Right renal pelvis (tissue), 4 donors: ENCODE data around the gene SLC41A3. TPM values are rescaled to one million over a fixed set of nuclear protein-coding genes. Genes with fewer than 3 reads are reported as not detected.
"Not testable (repeated sequence)": the region's sequence is repeated elsewhere in the genome, so short reads cannot be mapped to it uniquely, and the experiment has no call there.

Experiments
- DNase-seq, 4 donors: peaks; one replicate each; pipeline ENCODE4 v3.0.0-alpha.2; 2013; ENCODE audit warnings: low read depth in 4 of 4, low spot score in 3 of 4, missing footprints in 1 of 4
- polyA plus RNA-seq, 4 donors: library from polyadenylated mRNA; unstranded; fragments of 120-200 nt; gene quantifications; one replicate each; pipeline ENCODE4 v1.2.1, GENCODE V29; 2013; ENCODE audit not compliant: insufficient read length in 4 of 4

SLC41A3 gene
- polyA plus RNA-seq, 4 donors: 76.5 to 86.7 (median 77.7) TPM

- no peak for DNase-seq
These were observed 27.0 kb downstream of the SLC41A3 start for GRCh38 chr3:126056681-126057500.

DNA sequence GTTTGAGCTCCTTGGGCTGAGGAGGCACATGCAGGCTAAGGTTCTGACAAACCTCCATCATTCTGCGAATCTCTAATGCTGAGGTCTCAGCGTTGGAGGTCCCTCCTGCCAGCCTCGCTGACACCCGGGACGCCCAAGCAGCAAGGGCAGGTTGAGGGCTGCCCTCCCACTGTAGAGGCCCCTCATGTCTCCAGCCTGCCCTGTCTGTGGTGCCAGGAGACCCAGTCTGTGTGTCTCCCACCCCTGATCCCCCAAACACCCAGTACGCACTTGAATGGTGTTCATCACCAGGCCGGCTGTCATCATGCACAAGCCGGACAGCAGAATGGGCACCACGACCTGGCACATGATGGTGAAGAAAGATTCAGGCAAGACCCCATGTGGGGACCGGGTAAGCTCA is 27.8 kb downstream of the SLC41A3 start:
- no peak for DNase-seq

GRCh38 chr3:126054870-126055269 is 29.1 kb downstream of the SLC41A3 start:
- DNase-seq: no peak

DNA sequence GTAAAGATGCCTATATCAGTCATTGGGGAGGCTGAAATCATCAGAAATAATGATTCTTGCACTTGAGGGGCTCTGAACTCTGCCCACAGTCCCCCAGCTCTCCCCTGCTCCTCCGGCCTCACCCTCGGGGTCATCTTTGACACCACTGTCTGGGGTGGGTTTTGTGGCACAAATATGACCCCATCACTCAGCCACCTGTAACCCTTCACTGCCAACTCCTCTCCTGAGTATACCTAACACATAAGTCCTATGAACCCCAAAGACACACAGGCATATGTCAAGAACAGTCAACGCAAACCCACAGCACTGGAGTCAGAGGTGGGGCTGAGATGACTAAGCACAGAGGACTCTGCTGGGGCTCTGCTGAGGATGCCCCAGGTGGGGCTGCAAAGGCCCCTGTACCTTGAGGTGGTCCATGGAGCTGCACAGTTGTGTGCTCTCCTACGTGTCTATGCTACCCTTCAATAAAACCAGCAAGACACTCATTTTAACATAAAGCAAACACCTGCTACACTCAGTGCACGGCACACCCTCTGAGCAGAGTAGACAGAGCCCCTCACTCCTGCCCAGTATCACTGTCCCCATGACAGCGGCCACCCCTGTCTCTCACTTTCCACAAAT is 29.9 kb downstream of the SLC41A3 start:
- DNase-seq: no peak

- no peak for DNase-seq
These were observed 30.4 kb downstream of the SLC41A3 start for GRCh38 chr3:126053513-126053912.

DNA sequence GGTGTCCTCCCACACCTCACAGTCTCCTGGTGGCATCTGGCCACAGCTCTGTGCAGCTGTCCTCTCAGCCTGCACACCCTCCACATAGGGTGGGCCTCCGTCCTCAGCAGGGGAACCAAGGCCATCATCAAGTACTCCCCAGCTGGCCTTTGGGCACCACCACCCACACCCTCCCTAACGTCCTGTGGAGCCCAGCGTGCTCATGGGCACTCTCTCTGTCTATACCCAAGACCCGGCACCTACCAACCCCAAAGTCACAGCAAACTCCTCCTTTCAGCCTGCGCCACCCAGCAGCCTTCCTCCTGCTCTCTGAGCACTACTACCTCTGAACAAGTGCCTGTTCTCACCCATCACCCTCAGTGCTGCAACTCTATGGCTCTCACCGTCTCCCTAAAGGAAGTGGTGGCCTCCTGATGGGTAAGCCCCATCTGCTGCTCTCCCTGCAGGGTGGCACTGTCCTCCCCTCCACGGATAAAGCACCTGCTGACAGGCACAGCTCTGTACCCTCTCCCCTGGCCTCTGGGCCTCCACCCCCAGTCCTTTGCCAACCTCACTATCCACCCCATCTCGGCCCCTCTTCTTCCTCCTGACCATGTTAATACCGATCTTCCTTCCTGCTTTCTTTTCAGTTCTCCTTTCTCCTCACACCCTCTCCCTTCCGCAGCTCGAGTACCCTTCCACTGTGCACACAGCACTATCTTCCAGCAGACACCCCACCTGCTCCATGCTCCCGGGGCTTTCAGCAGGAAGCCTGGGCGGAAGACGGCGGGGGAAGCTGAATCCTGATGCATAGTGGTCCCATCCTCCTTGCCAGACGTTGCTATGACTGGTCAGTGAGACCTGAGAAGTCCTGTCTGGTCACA is 31.5 kb downstream of the SLC41A3 start:
- DNase-seq: no peak

DNA sequence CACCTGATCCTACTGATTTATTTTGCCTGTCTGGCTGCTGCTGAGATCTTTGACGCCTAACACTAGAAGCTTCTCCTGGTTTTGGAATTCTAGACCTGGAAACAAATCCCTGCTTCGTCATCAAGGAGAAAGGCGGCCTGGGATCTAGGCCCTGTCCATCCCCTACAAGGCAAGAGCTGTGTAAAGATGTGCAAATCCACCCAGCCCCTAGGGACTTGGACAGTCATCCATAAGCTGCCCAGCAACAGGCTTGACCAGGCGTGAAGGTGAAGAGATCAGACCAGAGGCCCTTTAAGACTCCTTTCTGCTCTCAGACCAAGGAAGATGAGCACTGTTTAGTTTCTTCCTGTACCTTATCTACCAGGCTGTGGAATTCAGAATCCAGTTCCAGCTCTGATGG is 32.2 kb downstream of the SLC41A3 start:
- no peak for DNase-seq

DNA sequence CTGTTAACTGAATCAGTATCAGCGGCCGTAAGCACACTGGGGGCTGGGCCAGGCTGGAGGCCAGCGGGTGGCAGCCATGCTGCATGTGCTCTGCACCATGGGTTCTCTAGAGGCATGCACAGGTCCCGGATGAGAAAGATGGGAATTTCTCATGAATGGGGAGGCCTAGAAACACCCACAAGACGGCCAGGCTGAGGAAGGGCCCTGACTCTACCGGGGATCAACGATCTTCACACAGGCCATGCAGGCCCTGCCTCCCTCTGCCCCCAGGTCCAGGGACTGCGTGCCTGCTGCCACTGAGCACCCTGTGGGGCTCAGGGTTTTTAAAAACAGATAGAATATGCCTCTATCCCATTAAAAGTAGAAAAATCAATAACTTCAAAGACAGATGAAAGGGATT is 32.7 kb downstream of the SLC41A3 start:
- no peak for DNase-seq

DNA sequence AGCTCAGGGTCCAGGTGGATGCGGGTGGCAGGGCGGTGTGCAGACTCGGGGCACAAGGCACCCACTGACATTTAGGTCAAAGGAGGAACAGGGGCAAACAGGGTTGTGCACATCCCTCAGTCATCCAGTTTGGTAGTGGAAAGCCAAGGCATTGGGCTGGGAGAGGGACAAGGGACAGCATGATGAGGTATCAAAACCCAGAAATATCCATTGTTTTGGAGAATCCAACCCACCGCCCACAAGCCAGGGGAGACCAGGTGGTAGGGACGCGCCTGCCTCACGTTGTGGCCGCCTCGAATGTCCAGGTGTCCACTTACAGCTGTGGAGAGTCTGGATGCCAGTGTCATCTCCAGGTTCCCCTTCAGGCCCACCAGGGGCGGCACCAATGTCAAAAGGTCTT is 33.3 kb downstream of the SLC41A3 start:
- DNase-seq: no peak

DNA sequence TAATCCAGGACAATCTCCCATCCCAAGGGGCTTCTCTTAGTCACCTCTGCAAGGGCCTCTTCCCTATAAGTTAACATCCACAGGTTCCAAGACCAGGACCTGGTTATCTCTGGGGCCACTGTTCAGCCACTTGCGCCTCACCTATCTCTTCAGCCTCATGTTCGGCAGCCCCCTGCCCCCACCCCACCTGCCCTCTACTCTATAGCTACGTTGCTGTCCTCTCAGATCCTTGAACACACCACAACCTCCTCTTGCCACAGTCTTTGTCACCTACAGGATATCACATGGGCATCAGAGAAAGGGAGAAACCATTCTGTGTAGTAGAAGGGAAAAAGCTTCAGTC is 33.9 kb downstream of the SLC41A3 start:
- no peak for DNase-seq

DNA sequence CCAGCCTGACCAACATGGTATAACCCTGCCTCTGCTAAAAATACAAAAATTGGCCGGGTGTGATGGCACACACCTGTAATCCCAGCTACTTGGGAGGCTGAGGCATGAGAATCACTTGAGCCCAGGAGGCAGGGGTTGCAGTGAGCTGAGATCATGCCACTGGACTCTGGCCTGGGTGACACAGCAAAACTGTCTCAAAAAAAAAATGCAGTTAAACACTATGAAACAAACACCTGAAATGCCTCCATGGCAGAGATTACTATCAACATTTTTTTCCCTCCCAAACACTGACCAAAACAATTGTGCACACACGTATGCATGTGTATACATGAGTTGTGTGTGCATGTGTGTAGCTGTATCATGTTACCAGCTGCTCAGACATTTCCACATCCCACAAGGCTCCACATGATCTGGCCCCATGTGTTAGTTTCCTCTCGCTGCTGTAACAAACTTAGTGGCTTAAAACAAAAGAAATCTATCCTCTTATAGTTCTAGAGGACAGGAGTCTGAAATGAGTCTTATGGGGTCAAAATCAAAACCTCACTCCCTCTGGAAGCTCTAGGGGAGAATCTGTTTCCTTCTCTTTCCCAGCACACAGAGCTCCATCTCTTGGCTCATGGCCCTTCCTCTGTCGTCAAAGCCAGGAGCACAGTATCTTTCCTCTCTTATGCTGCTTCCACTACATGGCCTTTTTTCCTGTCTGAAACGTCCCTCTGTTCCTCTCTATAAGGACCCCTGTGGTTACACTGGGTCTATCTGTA is 34.5 kb downstream of the SLC41A3 start:
- DNase-seq: no peak

DNA sequence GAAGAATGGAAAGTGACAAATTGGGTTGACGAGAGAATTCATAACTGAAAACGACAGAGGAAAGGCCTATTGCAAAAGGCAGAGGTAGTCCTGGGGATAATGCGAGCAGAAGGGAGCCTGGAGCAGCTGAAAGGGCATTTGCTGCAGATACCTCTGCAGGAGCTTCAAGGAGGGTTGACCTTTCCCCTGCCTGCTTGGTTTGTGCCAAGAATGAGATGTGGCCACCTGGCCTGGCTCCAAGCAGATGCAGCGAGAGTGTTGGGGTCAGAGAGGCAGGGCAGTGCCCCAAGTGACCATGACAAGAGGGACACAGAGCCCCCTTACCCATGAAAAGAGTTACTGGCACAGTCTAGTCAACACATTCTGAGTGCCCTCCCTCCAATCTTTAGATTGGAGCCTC is 43.5 kb downstream of the SLC41A3 start:
- no peak for DNase-seq

DNA sequence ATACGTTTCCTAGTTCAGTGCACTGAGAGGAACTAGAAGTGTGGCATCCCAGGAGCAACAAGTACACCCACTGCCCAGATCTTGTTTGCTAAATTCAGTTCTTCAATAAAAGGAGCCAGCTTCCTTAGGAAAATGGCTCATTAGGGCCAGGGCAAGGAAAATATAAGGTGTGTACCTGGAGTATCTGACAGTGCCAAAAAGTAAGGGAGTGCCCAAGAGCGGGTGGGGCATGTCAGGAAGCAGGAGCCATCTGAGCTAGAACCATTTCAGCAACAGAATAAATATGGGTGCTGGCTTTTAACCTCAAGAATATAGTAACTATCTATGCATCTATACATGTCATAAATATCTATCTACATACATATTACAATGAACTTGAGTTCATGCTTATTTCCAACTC is 44.1 kb downstream of the SLC41A3 start:
- DNase-seq: no peak

GRCh38 chr3:126038791-126039190 is 45.1 kb downstream of the SLC41A3 start:
- DNase-seq: not testable (repeated sequence)

GRCh38 chr3:126036056-126036549 is 47.8 kb downstream of the SLC41A3 start:
- no peak for DNase-seq

- DNase-seq: no peak
These were observed 48.4 kb downstream of the SLC41A3 start for GRCh38 chr3:126035362-126036050.

- no peak for DNase-seq
These were observed 49.2 kb downstream of the SLC41A3 start for GRCh38 chr3:126034481-126035361.

- DNase-seq: no peak
These were observed 50.2 kb downstream of the SLC41A3 start for GRCh38 chr3:126033765-126034164.
